Islet precursor cell (in vitro differentiated cells): ENCODE results near the gene HEXIM2.
"Not testable (repeated sequence)": the region's sequence is repeated elsewhere in the genome, so short reads cannot be mapped to it uniquely, and the experiment has no call there.

Experiments used
- DNase-seq: peaks from one replicate; pipeline ENCODE4 v3.0.0-alpha.2; 2018

Gene HEXIM2

DNA sequence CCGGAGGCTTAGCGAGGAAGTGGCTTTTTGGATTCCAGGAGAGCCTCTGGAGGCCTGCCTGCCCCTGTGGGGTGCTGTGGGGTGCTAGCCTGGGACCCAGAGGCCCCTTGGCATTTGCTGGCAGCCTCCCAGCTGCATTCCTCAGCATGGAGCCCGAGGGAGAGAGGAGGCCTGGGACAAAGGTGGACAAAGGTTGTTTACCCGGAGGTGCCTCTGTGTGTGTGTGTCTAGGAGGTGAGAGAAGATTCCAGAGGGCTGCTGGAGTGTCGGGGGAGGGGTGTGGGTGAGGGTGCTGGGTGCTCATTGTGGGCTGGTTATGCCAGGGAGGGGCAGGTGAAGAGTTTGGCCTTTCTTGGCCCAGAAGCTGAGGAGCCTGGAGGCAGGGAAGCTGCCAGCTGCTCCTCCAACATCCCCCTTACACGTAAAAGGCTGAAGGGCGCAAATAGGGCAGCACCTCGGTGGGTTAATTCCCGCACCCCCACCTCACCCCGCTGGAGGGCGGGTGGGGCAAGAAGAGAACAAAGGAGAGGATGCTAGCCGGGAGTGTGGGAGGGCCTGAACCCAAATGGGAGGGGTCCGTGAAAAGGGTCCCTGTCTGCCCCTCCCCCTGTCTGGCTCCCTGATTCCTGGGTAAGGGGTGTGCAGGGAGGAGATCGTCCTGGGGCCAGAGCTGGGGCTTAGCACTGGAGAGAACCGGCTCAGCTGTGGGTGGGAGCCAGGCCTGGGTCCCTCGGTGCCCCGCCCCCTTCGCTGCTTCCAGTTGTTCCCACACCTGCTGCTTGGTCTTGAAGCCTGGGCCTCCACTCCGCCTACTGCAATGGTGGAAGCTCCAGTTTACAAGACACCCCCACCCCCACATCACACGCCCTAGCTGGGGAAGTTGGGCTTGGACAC, 9.9 kb downstream of the HEXIM2 start:
- DNase-seq, result peak; percentile 63

DNA sequence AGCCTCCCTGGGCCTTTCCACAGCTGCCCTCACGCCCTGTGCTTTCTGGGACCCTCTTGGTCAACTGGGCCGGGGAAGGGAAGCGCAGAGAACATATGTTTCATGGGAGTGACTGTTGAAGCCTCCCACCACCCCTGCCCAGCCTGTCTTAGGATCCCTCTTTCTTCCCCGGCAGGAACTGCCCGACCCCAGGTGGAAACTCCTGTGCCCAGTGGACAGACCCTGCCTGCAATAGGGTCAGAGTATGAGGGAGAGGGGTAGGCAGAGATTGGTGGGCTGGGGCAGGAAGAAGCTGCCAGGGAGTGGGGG, 10.5 kb downstream of the HEXIM2 start:
- no peak for DNase-seq

GRCh38 chr17:45172541-45173286, 11.0 kb downstream of the HEXIM2 start:
- peak; percentile 69 for DNase-seq

DNA sequence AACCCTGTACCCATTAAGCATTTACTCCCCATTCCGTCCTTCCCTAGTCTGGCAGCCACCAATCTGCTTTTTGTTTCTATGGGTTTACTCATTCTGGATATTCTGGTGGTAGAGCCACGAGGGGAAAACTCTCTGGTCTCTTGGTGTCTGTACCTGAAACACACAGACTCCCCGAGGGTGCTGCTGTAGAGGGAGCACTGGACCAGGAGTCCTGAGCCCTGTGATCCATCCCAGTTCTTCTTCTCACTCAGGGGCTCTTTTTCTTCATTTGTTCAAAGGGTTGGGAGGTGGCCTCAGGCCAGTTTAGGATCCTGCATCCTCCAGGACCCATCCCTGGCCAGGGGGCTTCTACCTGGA, 14.1 kb downstream of the HEXIM2 start:
- DNase-seq, result no peak

GRCh38 chr17:45177563-45177962, 15.9 kb downstream of the HEXIM2 start:
- no peak for DNase-seq

- no peak for DNase-seq
Observed at GRCh38 chr17:45184144-45184543, 22.5 kb downstream of the HEXIM2 start.

- no peak for DNase-seq
Observed at GRCh38 chr17:45186801-45187354, 25.2 kb downstream of the HEXIM2 start.

DNA sequence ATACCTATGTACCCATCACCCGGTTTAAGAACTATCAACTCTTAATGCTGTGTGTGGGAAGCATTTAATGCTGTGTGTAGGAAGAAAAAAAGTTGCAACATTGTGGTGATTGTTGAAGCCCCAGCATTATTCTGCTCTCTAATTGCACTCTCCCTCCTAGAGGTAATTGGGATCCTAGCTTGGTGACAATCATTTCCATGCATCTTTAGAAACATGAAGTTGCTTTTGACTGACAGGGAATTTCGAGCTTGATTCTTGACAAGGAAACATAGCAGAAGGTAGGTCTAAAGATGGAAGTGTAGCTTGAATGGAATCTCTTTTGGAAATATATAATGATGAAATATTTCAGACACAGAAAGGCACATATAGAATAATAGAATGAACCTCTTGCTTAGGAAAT, 27.3 kb downstream of the HEXIM2 start:
- no peak for DNase-seq

DNA sequence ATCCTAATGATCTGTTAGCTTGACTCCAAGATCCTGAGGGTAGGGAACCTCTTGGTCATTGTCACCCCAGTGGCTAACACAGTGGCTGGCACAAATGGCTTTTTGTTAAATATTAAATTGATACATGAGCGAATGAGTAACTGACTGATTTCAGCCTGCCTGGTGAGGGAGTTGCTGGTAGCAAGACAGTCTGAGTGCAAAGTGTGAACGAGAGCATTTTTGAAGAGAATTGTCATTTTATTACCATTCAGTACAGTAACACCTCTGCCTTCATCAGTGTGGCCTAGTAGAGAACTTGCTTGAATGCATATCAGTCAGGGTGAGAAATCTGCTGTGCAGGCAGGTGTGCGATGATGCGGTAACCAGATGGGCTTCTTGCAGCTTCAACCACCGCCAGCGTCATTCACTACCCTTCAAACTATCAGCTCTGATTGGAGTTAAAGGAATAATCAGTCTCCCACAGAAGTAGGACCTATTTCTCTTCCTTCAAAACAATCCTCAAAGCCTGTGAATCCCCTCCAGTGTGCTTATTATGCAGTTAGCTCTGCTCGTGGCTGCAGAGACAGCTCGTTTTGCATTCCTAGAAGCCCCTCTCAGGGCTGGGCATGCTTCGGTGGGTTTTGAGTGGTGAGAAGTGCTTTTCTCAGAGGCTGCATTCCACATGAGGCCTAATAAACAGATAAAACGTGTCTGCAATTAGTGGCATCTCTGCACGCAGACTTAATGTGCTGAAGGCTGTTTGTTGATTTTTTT, 29.0 kb downstream of the HEXIM2 start:
- peak; percentile 62 for DNase-seq

GRCh38 chr17:45195424-45195823, 33.7 kb downstream of the HEXIM2 start:
- no peak for DNase-seq

DNA sequence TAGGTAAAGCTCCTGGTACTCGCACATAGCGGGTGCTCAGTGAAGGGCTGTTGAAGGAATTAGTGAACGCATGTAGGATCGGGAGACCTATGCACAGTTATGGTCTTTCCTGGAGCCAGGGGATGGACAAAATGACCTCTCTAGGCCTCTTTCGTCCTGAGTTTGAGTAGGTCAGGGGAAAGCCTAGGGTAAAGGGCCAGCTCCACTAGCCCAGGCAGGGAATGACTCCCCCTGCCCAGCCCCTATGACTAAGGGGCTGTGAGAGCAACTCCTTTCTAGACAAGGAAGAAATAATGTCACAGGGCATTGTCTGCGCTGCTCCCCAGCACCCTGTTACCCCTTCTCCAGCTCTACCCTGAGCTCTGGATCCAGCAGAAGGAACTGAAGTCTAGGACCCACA, 35.4 kb downstream of the HEXIM2 start:
- DNase-seq, result peak; percentile 67

- peak; percentile 99 for DNase-seq
Observed at GRCh38 chr17:45197555-45198334, 36.1 kb downstream of the HEXIM2 start.

DNA sequence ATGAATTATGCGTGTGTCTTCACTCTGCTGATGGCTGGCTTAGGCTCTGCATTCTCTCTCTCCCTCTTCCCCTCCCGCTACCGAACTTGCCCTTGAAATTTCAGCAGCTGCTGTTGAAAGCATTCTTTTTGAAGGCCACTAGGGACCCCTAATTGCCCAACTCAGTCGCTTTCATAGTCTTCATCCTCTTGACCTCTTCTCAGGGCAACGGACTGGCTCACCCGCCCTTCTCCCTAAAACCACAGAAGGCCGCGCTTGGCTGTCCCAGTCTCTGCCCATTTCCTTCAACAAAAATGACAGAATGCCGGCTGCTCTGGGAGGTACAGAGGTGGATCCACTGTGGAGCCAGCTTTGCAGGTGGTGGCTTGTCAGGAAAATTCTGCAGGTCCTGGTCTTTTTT, 39.0 kb downstream of the HEXIM2 start:
- DNase-seq, result no peak

- no peak for DNase-seq
Observed at GRCh38 chr17:45201457-45201856, 39.8 kb downstream of the HEXIM2 start.

- DNase-seq, result not testable (repeated sequence)
Observed at GRCh38 chr17:45201880-45202279, 40.2 kb downstream of the HEXIM2 start.

- peak; percentile 93 for DNase-seq
Observed at GRCh38 chr17:45218895-45219661, 57.4 kb downstream of the HEXIM2 start.
